IMR-90 (cell line): ENCODE measurements around the gene PRRT2. TPM values are rescaled to one million over a fixed set of nuclear protein-coding genes. Genes with fewer than 3 reads are reported as not detected.

ENCODE experiments used
- ATAC-seq: fragments of 200-7000 bp; cut with Tn5 transposase; 2 replicates; pipeline ENCODE4 v1.9.1; 2020; ENCODE audit warnings: low read depth, mild to moderate bottlenecking, moderate library complexity
- BruUV-seq: library from RNA; stranded (reverse); fragments of 400-500 nt; replicated peaks from 2 replicates; lab custom pipeline; 2021; lab: Mats Ljungman, UMichigan
- CTCF ChIA-PET: fragments of 300-600 bp; formaldehyde crosslinking; extraction: SDS; loops from one replicate; lab custom pipeline; 2021; ENCODE audit warnings: antibody characterized with exemption; lab: Yijun Ruan, JAX
- POLR2A ChIA-PET: fragments of 300-600 bp; sonication (Branson Sonifier 250); formaldehyde crosslinking; loops from one replicate; lab custom pipeline; 2022; ENCODE audit warnings: antibody characterized with exemption; ENCODE audit not compliant: unreplicated experiment; lab: Charles Lee
- DNase-seq: peaks from one replicate; pipeline ENCODE4 v3.0.0; 2013
- H2AFZ ChIP-seq: replicated peaks from 2 replicates; pipeline ENCODE3; 2013; ENCODE audit warnings: low read length, mild to moderate bottlenecking; ENCODE audit not compliant: poor library complexity
- H2AK5ac ChIP-seq: 2 replicates; pipeline ENCODE4 v1.6.1; 2013; ENCODE audit warnings: low read depth, low read length, inconsistent platforms
- H2AK9ac ChIP-seq: replicated peaks from 2 replicates; pipeline ENCODE3; 2013; ENCODE audit warnings: mild to moderate bottlenecking, low read depth, low read length, moderate library complexity; ENCODE audit not compliant: poor library complexity
- H2BK120ac ChIP-seq: 2 replicates; pipeline ENCODE4 v1.6.1; 2013; ENCODE audit warnings: low read depth, low read length, inconsistent platforms
- H2BK15ac ChIP-seq: 3 replicates; pipeline ENCODE4 v1.6.1; 2013; ENCODE audit warnings: low read depth, low read length, inconsistent platforms
- H2BK20ac ChIP-seq: 2 replicates; pipeline ENCODE4 v1.6.1; 2013; ENCODE audit warnings: low read depth, mild to moderate bottlenecking, inconsistent platforms, low read length, moderate library complexity
- H2BK5ac ChIP-seq: 2 replicates; pipeline ENCODE4 v1.6.1; 2013; ENCODE audit warnings: mild to moderate bottlenecking, low read depth, low read length, inconsistent platforms; ENCODE audit not compliant: poor library complexity, severe bottlenecking
- H3K14ac ChIP-seq: replicated peaks from 2 replicates; pipeline ENCODE4 v1.6.1; 2013; ENCODE audit warnings: low read depth, low read length, inconsistent platforms
- H3K18ac ChIP-seq: 2 replicates; pipeline ENCODE4 v1.6.1; 2013; ENCODE audit warnings: low read depth, low read length, control low read depth
- H3K23ac ChIP-seq: 2 replicates; pipeline ENCODE4 v1.6.1; 2013; ENCODE audit warnings: low read depth, low read length, inconsistent platforms
- H3K27ac ChIP-seq: 2 replicates; pipeline ENCODE4 v1.5.1; 2013; ENCODE audit warnings: mild to moderate bottlenecking, control low read depth, low read length; ENCODE audit not compliant: insufficient read depth
- H3K27me3 ChIP-seq: 2 replicates; pipeline ENCODE4 v1.6.1; 2013; ENCODE audit warnings: low read length; ENCODE audit not compliant: control insufficient read depth, insufficient read depth
- H3K36me3 ChIP-seq: 2 replicates; pipeline ENCODE4 v1.6.1; 2013; ENCODE audit warnings: low read length, mixed read lengths; ENCODE audit not compliant: control insufficient read depth, insufficient read depth
- H3K4ac ChIP-seq: 2 replicates; pipeline ENCODE4 v1.6.1; 2013; ENCODE audit warnings: low read depth, low read length, inconsistent platforms
- H3K4me1 ChIP-seq: 2 replicates; pipeline ENCODE4 v1.6.1; 2013; ENCODE audit warnings: low read length, mixed read lengths; ENCODE audit not compliant: control insufficient read depth, insufficient read depth
- H3K4me2 ChIP-seq: 2 replicates; pipeline ENCODE4 v1.6.1; 2013; ENCODE audit warnings: low read depth, mild to moderate bottlenecking, control low read depth, low read length, moderate library complexity
- H3K4me3 ChIP-seq: 2 replicates; pipeline ENCODE4 v1.5.1; 2013; ENCODE audit warnings: low read depth, mild to moderate bottlenecking, control low read depth, low read length, moderate library complexity; ENCODE audit not compliant: insufficient read depth
- H3K56ac ChIP-seq: 2 replicates; pipeline ENCODE4 v1.6.1; 2013; ENCODE audit warnings: low read length, inconsistent platforms; ENCODE audit not compliant: insufficient read depth; ENCODE audit errors: extremely low read depth
- H3K79me1 ChIP-seq, 2 experiments: 2 replicates each; pipeline ENCODE4 v1.6.1; 2013; ENCODE audit warnings: low read length in 2 of 2, inconsistent platforms in 1 of 2, low read depth in 1 of 2
- H3K9ac ChIP-seq: 2 replicates; pipeline ENCODE4 v1.6.1; 2013; ENCODE audit warnings: low read depth, low read length, control low read depth
- H3K9me1 ChIP-seq: 2 replicates; pipeline ENCODE4 v1.6.1; 2013; ENCODE audit warnings: low read length, inconsistent platforms; ENCODE audit not compliant: insufficient read depth
- H3K9me3 ChIP-seq: 2 replicates; pipeline ENCODE4 v1.6.1; 2013; ENCODE audit warnings: low read length; ENCODE audit not compliant: control insufficient read depth, insufficient read depth
- H4K20me1 ChIP-seq: 2 replicates; pipeline ENCODE4 v1.6.1; 2013; ENCODE audit warnings: low read length, inconsistent platforms; ENCODE audit not compliant: insufficient read depth
- H4K5ac ChIP-seq: 2 replicates; pipeline ENCODE4 v1.6.1; 2013; ENCODE audit warnings: mild to moderate bottlenecking, low read depth, low read length, control low read depth
- H4K8ac ChIP-seq, 2 experiments: 2 replicates each; pipeline ENCODE4 v1.6.1; 2013; ENCODE audit warnings: low read depth in 2 of 2, low read length in 2 of 2, control low read depth in 1 of 2, inconsistent platforms in 1 of 2
- H4K91ac ChIP-seq: 2 replicates; pipeline ENCODE4 v1.6.1; 2013; ENCODE audit warnings: low read depth, low read length, inconsistent platforms; ENCODE audit not compliant: insufficient read depth
- POLR2A ChIP-seq: IDR thresholded peaks from 2 replicates; pipeline ENCODE4 v1.6.1; 2012; ENCODE audit warnings: mild to moderate bottlenecking, low read depth, low read length
- RCOR1 ChIP-seq: IDR thresholded peaks from 2 replicates; pipeline ENCODE4 v1.6.1; 2012; ENCODE audit warnings: mild to moderate bottlenecking, low read length, improper control_type of control experiment; ENCODE audit not compliant: insufficient replicate concordance
- SMC3 ChIP-seq: fragments of 150-350 bp; IDR thresholded peaks from 2 replicates; pipeline ENCODE4 v1.6.1; 2016; ENCODE audit warnings: low read depth, mild to moderate bottlenecking, antibody characterized with exemption, low read length, moderate library complexity
- WGBS, 2 experiments: methylation state at CpG; one replicate each; pipeline versions ENCODE4 v1.1.5 to v1.1.7; 2013; ENCODE audit warnings: missing lambda C conversion rate in 2 of 2; ENCODE audit not compliant: insufficient read length in 1 of 2; ENCODE audit errors: extremely low coverage in 2 of 2; 5-methylcytosine and 5-hydroxymethylcytosine counted together
- dilution Hi-C: fragments of 300-500 bp; cut with HindIII; formaldehyde crosslinking; loops from one replicate; pipeline ENCODE4 v1.14.3; 2018; ENCODE audit warnings: low sequenced_read_pairs; ENCODE audit not compliant: unreplicated experiment
- in situ Hi-C: fragments of 300-500 bp; cut with MboI; formaldehyde crosslinking; loops from 3 replicates; pipeline ENCODE4 v1.14.3; 2019; ENCODE audit warnings: low sequenced_read_pairs, inconsistent platforms, mixed read lengths
- intact Hi-C: fragments of 100-400 bp; cut with micrococcal nuclease; formaldehyde crosslinking; loops from 2 replicates; pipeline ENCODE4 v1.10.0; 2022
- polyA plus RNA-seq, 3 experiments: library from polyadenylated mRNA; depleted of rRNA; stranded (reverse); fragments of >200 nt; gene quantifications; 2 replicates each; pipeline ENCODE4 v1.2.3, GENCODE V29; 2012; ENCODE audit warnings: low replicate concordance in 1 of 3
- total RNA-seq: library from RNA; depleted of rRNA; stranded (reverse); fragments of >200 nt; gene quantifications from 2 replicates; pipeline ENCODE4 v1.2.3, GENCODE V29; 2012
- TF ChIP-seq, protein P1 (sequence below): conservative IDR thresholded peaks from 2 replicates; pipeline ENCODE4 v1.5.1; 2012; ENCODE audit warnings: mild to moderate bottlenecking, low read depth, low read length, improper control_type of control experiment

PRRT2 gene
- total and polyA plus RNA-seq, 2 of the 4 experiments (the other 2 are of a cell fraction), result 0.90 to 10.5 TPM

- intact Hi-C loops, result loop anchor here (2.0 to 5.0 kb wide), 3 partner anchors 40 to 132 kb away; partner anchors contain the start of genes HIRIP3, MVP and TAOK2
- Histone ChIP-seq H2BK20ac (no peak overlapping the region), H2BK15ac (no peak overlapping the region), H3K27me3 (no peaks in the 10 kb centered on the region), H2AK5ac (peak overlapping the region; percentile 61), H2BK5ac (peak overlapping the region; percentile 95), H2AK9ac (peak overlapping the region; percentile 93), H3K79me1 (peaks cover 7 to 30% of the 10 kb centered on the region in 2 experiments; a peak in 3 of 4 replicates), H3K4ac (peak overlapping the region; percentile 52), H3K9me1 (peaks cover 9% of the 10 kb centered on the region), H3K9me3 (no peaks in the 10 kb centered on the region), H3K4me1 (peaks cover 3% of the 10 kb centered on the region; the same call in 1 of the 2 replicates), H3K4me3 (peak overlapping the region; percentile 77), H4K91ac (peak overlapping the region; percentile 8; the same call in 1 of the 2 replicates), H3K36me3 (peaks cover 22% of the 10 kb centered on the region), H4K20me1 (no peaks in the 10 kb centered on the region; the same call in 1 of the 2 replicates), H4K5ac (peak overlapping the region; percentile 20), H3K56ac (peak overlapping the region; percentile 66; the same call in 1 of the 2 replicates), H3K23ac (peak overlapping the region; percentile 74), H2AFZ (peak overlapping the region; percentile 97), H3K18ac (peak overlapping the region; percentile 5; the same call in 1 of the 2 replicates), H4K8ac (peak overlapping the region; percentile 32 to 53; a peak in 2 of 4 replicates), H3K4me2 (peak overlapping the region; percentile 73), H3K14ac (peak overlapping the region; percentile 67), H3K27ac (peak overlapping the region; percentile 86), H3K9ac (peak overlapping the region; percentile 77), H2BK120ac (no peak overlapping the region)
- WGBS, 2 experiments, result 0% methylated on average over 16 of the region's 27 CpGs; no CpG with 5 or more reads in 1 of the 2 experiments
- TF ChIP-seq SMC3, result peak; percentile 24; the same call in 1 of the 2 replicates
- TF ChIP-seq RCOR1, result no peak
- no peak for TF ChIP-seq POLR2A
- TF ChIP-seq, protein P1, sequence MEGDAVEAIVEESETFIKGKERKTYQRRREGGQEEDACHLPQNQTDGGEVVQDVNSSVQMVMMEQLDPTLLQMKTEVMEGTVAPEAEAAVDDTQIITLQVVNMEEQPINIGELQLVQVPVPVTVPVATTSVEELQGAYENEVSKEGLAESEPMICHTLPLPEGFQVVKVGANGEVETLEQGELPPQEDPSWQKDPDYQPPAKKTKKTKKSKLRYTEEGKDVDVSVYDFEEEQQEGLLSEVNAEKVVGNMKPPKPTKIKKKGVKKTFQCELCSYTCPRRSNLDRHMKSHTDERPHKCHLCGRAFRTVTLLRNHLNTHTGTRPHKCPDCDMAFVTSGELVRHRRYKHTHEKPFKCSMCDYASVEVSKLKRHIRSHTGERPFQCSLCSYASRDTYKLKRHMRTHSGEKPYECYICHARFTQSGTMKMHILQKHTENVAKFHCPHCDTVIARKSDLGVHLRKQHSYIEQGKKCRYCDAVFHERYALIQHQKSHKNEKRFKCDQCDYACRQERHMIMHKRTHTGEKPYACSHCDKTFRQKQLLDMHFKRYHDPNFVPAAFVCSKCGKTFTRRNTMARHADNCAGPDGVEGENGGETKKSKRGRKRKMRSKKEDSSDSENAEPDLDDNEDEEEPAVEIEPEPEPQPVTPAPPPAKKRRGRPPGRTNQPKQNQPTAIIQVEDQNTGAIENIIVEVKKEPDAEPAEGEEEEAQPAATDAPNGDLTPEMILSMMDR, result peak; percentile 30
- POLR2A ChIA-PET, result no interaction called here
- no peak for DNase-seq
- CTCF ChIA-PET, result interaction anchor here (0.6 kb wide), 1 partner anchor 159 kb away, joined by 3 read pairs; no protein-coding TSS in a partner anchor
- ATAC-seq, result peak; percentile 6; the same call in 1 of the 2 replicates
- in situ Hi-C loops, result no loop called here
- dilution Hi-C loops, result no loop called here
- BruUV-seq, result no TSS peak
Measured at GRCh38 chr16:29862383-29862883, 50.4 kb downstream of the PRRT2 start.
